H1 (cell line): ENCODE data around the gene PDGFA. TPM values are rescaled to one million over a fixed set of nuclear protein-coding genes. Genes with fewer than 3 reads are reported as not detected.

Experiments
- TAF1 ChIP-seq: IDR thresholded peaks from 2 replicates; pipeline ENCODE4 v1.6.1; 2011; ENCODE audit warnings: mild to moderate bottlenecking, low read depth, low read length
- polyA plus RNA-seq, 7 experiments: library from polyadenylated mRNA; depleted of rRNA in 3 of 7; stranded (reverse) in 5 of 7; unstranded in 2 of 7; fragments of >200 nt in 5 of 7; fragments of 200-250 nt in 2 of 7; gene quantifications; 1 replicate in 5 of 7; 2 replicates in 1 of 7; 4 replicates in 1 of 7; pipeline versions ENCODE4 v1.2.1 to v1.2.3, GENCODE V29; 2011 to 2013; ENCODE audit warnings: missing spikeins in 2 of 7, mixed read lengths in 2 of 7
- total RNA-seq: library from RNA; stranded (reverse); fragmentation: NEBNext Ultra II Directional; extraction: Animal tissue kit (Norgen Biotek cat#: 25700); gene quantifications from 2 replicates; pipeline ENCODE4 v1.2.1, GENCODE V29; 2021

The PDGFA gene
- total and polyA plus RNA-seq, 2 of the 8 experiments (the other 6 are each of a cell fraction or from before 2014, with no cell fraction given), result 21.1 to 43.0 TPM

DNA sequence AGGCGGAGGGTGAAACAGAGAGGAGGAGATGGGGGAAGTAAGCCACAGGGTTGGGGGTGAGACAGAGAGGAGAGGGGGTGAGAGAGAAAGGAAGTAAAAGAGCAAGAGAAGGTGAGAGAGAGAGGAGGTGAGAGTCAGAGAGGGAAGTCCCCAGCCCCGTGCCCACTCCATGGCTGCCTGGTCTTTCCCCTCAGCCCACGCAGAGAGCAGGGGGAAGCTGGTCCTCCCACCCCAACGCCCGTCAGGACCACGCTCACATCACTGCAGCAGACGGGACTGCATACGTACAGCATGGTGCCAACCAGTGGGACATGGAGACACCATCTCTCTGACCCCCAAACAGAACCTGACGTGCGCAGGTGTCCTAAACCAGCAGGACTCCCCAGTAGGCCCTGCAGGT lies 12.1 kb upstream of the PDGFA start (continued):
- no peak for TF ChIP-seq TAF1
- TF ChIP-seq, all 59 proteins: peak for 0
